Fibroblast of skin of right quadriceps (primary cell): ENCODE results near the gene BTBD9.

Experiments
- DNase-seq: peaks from one replicate; pipeline ENCODE4 v3.0.0-alpha.2; 2013

The BTBD9 gene

DNA sequence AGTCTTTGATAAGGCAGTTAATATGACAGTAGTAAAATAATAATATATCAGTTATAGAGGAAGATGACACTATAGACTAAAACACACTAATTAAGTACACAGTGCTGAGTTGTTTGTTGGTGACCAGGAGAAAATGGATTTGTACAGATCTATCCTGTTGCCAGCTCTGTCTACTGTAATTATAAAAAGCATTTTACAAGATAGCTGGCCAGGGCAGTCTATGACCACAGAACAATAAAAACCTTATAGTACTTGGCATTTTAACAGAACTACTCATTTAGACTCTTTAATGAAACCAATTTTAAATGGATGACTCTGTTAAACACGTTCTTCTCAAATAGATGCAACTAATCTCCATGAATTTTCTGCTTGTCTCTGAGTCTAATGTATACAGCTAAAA is 367.5 kb downstream of the BTBD9 start:
- DNase-seq: no peak

DNA sequence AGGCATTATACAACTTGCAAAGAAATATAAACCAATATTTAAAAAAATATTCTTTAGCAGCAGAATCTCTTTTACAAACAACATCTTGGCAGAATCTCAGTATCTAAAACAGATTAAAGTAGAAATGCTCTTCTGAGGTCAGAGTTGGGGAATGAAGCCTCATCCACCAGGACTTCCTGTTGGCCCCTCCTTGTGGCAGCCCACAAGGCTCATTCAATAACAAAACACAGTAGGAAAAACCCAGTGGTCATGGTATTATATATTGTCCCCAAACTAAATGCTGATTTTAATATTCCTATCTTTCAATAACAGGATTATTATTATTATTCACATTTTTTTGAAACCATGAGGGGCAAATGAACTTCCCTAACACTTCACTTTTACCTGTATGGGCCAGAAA is 368.6 kb downstream of the BTBD9 start:
- DNase-seq: peak; percentile 30

- no peak for DNase-seq
Observed at GRCh38 chr6:38270367-38270766, 369.4 kb downstream of the BTBD9 start.

DNA sequence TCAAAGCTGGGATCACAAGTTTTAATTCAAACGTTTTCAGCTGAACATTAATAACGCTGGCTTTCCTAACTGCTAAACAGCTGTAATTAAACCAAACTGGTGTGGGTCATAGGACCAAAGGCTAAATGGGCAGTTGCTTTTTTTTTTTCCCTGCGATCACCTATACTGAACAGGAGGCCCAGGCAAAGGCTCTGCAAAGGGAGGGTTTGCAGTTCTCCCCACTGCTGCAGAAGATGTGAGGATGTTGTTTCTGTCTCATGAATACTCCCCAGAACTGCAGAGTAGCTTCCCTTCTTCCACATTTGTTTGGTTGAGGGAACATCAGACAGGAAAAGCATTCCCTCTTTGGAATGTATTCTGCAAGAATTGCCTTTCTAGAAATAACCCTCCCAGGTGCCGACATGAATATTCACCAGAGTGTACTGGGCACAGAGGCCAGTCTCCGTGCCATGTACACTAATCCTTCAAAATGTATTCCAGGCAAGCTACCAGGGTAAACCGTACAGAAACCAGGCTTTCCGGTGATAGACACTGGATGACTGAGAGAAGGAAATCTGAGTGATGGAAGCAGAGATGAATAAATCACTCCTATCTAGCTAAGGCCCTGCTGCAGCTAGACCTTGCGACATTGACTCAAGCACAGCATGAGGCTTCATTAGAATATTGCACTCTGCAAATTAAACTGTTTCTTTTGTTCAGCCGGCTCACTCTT is 370.1 kb downstream of the BTBD9 start:
- peak; percentile 29 for DNase-seq

DNA sequence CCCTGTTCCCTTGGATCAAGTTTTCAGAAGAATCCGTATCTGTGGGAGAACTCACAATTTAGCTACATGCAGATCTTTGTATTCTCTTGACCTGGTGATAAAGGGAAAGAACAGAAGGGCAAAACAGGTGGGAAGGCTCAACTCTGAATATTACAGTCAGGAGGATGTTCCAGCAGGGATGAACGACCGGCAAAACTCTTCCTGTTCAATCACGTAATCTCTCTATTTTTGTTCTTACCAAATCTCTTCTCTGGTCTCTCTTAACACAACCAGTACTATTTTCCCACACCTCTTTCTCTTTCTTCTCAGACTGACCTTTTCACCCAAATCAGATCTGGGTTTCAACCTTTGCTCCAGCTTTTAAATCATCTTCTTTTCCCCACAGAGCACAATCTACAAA is 371.4 kb downstream of the BTBD9 start:
- no peak for DNase-seq

DNA sequence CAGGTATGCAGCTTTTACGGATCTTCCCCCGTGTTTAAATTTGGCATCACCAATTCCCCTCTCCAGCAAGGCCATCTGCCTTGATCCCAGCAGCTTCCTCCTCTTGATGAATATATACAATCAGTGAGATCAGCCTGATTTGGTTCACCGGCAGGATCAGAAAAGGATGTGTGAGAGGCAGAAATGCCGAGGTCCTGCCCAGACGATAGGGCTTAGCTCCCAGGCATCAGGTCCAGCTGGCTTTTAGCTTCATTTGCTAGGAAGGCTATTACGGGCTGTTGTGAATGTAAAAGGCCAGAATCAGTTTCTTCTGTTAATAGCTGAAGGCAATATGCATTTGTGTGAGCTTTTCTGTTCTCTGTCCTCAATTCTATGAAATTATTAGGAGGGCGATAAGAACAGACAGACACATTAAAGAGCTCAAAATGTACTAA is 372.8 kb downstream of the BTBD9 start:
- DNase-seq: no peak

DNA sequence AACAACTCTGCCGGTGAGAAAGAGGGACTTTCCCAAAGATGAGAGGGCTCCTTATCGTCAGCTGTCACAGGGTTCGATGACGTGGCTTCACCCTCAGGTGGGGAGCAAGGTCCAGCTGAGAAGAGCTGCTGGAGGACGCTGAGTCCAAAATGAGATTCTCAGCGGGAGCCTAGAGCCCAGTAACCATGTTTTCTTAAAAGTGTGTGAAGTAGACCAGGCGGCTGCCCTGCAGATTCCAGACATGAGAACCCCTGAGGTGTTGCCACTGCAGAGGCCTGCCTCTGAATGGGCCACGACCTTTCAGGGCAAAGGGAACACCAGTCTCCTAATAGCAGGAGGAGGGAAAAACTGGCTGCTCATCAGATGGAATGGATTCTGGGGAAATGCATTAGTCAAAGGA is 375.1 kb downstream of the BTBD9 start:
- no peak for DNase-seq

- DNase-seq: peak; percentile 78
Observed at GRCh38 chr6:38262609-38263008, 377.1 kb downstream of the BTBD9 start.

DNA sequence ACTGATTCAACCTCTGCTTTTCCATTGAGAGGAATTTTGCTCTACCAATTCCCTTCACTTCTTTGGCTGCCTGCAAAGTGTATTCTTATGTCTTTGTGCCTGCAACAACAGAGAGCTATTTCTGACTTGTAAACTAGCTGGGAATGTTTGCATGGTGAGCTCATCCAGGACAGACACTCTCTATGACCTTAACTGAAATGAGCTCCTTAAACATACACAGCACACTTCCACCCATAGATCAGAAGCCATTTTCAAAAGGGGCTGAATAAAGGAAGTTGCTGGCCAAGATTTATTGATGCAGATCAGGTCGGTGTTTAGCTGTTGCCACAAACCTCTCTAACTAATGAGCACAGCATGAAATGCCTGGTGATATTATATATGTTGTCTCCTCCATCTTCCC is 377.7 kb downstream of the BTBD9 start:
- peak; percentile 93 for DNase-seq

GRCh38 chr6:38261626-38262025 is 378.1 kb downstream of the BTBD9 start:
- DNase-seq: no peak

GRCh38 chr6:38259736-38260135 is 380.0 kb downstream of the BTBD9 start:
- DNase-seq: peak; percentile 77

GRCh38 chr6:38248500-38249234 is 391.1 kb downstream of the BTBD9 start:
- DNase-seq: peak; percentile 32

DNA sequence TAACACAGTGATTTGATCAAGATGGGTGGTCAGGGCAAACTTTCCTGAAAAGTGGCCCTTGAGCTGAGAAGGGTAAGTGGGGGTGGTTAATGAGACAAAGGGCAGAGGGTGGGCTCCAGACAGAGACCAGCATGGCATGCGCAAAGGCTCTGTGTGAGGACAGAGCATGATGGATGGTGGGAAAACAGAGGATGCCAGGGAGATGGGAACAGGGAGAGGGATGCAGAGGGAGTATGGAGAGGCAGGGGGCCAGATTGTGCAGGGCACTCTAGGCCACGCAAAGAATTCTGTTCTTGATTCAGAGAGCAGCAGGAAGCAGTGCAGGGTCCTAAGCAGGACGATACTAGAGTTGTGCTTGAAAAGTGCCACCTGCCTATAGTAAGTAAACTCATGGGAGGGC is 394.4 kb downstream of the BTBD9 start:
- no peak for DNase-seq

GRCh38 chr6:38244869-38245268 is 394.9 kb downstream of the BTBD9 start:
- no peak for DNase-seq

- peak; percentile 48 for DNase-seq
Observed at GRCh38 chr6:38241200-38241871, 398.4 kb downstream of the BTBD9 start.

GRCh38 chr6:38239719-38240451 is 399.8 kb downstream of the BTBD9 start:
- DNase-seq: peak; percentile 88

- DNase-seq: no peak
Observed at GRCh38 chr6:38236631-38237030, 403.1 kb downstream of the BTBD9 start.

- no peak for DNase-seq
Observed at GRCh38 chr6:38234934-38235682, 404.6 kb downstream of the BTBD9 start.

- DNase-seq: no peak
Observed at GRCh38 chr6:38234141-38234540, 405.6 kb downstream of the BTBD9 start.

DNA sequence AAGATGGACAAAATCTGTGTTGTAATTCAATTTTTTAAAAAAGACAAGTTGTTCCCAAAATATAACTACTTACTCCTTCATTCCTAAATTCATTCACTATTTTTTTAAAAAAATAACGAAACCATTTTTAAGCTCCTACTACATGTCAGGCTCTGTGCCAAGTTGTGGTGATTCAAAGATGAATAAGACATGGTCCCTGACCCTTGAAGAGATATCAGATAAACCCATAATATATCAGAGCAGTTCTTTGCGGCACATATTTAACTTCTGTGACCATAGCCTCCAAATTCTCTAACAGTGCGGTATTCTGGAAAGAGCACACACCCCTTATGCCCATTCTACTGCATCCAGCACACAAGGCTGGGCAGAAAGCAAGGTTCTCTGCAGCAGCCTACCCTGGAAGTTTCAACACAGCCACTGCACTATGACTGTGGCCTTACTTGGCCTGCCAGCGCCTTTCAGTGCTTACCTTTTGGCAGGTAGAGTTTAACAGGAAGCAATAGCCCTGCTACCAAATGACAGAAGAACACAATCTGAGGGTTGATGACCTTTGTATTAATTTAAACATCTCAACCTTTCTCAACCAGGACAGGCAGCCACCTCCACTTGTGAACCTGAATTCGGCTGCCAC is 406.5 kb downstream of the BTBD9 start:
- DNase-seq: peak; percentile 45

DNA sequence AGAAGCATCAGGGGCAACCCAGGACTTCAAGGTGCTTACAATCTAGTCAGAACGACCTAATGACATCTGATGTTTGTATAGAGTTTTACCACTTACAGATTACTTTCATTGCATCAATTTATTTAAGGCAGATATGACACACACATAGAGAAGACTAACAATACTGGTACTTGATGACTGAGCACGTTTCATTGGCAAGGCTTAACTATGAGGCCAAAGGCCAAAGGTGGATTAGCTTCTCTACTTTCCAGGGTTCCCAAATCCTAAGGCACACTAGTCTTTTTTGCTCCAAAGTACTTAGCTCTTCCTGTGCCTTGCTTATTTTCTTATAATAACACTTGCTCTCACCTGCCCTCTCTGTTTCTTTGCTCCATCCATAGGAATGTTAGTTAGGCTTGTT is 414.0 kb downstream of the BTBD9 start:
- DNase-seq: no peak

DNA sequence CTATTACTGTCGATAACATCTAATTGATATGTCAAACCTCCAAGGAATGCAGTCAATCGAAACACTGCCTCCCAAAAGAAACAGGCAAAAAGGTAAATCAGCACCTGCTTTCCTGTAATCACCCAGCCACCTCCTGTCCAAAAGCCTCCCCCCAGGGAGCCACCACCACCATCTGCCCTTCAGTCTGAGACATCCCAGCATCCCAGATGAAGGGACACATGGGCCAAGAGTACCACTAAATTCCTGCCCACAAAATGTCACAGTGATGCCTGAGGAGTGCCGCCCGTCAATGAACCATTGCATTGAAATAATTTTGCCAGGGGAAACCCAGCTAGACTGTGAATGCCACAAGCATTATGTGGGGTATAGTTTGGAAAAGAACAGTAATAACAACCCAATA is 418.5 kb downstream of the BTBD9 start:
- no peak for DNase-seq
